GM18907 (cell line): ENCODE measurements around the gene FHOD1.

Source experiments
- ATAC-seq: cut with Tn5 transposase; IDR thresholded peaks from one replicate; pipeline ENCODE4 v1.9.1; 2021; ENCODE audit warnings: mild to moderate bottlenecking, moderate library complexity; ENCODE audit not compliant: unreplicated experiment

The FHOD1 gene

DNA sequence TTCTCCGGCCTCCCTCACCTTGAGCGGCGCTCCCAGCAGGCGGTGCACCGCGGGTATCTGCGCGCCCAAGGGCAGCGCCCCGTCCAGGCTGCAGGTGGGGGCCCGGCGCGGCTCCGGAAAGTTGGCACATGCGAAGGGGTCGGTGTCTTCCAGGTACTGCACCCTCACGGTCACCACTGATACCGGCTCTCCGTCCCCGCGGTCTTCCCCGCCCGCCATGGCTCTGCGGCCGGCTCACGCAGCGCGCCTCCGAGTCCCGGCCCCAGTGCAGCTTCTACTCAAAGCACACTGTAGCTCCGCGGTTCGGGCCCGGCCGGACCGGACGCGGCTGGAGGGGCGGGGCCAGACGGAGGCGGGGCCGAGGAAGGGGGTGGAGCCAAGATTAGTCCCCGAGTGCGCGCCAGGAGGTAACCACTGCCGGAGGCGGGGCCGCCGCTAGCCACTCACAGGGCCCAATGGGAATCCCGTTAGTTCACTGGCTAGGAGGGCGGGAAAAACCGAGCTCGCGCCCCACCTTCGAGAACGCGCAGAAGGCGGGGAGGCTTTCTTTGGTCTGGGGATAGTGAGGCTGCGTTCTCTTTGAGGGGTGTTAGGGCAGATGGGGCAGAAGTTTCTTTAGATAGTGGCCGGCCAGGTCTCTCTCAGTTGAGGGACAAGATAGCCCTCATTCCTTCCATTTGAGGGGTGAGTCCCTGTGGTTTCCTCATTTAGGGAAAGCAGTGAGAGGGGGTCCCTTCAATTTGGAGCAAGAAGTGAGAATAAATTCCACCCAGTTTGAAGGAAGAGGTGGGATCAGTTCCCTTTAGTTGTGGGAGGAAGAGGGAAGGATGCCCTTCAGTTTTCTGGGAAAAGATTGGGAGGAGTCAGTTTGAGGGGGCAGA, at the start of gene FHOD1:
Gene FHOD1 (minus strand): TSS at position 290 of the 881 bp plus-strand sequence. CDS start 71 bp downstream, at position 219.
- peak; percentile 56 for ATAC-seq

DNA sequence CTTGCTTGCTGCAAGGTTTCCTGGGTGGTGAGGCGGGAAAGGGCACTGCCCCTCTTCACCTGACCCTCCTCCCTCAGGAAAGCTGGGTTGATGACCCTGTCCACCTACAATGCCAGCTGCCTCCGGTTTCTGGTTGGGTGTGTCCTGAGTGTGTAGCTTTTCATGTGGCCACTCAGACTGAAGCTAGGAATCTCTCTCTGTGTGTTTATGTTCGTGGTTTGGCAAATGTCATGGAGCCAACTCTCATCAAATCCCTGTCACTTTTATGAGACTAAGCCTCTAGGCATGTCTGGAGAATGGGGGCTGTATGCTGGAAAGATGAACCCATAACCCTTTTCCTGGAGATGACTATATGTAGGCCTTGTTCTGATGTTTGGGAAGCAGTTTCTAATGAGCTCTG, 49.1 kb upstream of the FHOD1 start:
- ATAC-seq, result no peak

DNA sequence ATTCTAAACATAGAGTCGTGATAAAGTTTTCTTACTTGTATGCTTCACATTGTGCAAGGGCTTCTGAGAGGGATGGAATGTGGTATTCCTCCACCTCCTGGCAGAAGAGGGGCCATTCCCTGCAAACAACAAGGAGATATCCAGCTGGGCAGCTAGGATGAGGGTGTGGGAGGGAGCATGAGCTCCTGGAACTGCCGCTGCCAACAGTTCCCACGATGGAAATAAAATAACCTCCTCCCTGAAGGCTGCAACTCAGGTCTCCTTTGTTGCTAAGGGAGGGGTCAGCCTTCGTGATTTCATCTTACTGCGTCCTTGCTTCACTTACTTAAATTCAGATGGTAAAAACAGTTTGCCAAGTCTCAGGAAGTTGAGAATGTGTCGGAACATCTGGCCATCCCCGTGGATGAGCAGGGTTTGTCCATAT, 47.7 kb upstream of the FHOD1 start:
- no peak for ATAC-seq

DNA sequence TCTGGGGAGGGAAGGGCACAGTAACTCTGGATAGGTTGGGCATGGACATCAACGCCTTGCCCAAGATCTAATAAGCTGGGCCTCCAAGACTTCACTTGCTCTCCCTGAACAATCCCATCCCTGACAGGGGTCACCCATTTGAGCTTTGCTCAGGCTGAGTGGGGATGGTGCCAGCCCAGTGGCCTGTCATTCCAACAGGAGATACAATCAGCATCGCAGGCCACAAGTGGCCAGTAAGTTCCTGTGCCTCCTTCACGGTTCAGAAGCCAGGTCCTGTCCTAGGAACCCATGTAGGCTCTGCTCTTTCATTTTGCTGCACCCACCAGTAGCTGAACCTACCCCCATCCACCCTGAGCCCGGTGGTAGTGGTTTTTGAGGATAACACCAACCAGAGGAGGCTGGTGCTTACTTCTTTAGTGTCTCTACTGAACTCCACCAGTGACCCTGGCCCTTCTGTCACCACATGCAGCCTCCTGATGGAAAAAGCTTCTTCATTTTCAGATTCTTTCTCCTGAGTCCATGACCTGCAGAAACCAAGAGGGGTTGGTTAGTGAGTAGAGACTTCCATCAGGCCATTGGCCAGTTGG, 47.0 kb upstream of the FHOD1 start:
- ATAC-seq, result no peak

DNA sequence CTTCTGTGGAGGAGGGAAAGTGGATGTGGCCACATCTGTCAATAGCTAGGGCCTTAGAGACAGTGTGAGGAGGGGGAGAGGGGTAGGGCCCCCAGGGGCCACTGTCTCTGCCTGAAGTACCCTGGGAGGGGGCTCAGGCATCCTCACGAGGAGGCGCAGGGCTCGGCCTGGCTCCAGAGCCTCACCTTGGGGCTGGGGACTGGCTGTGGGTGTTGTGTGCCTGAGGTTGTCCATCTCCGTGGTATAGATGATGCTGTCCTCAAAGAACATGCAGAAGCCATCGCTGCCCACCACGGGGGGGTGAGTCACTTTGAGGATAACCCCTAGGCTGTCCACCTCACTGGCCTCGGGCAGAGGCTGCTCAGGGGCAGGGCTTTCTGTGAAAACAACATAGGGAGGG, 44.2 kb upstream of the FHOD1 start:
- no peak for ATAC-seq

DNA sequence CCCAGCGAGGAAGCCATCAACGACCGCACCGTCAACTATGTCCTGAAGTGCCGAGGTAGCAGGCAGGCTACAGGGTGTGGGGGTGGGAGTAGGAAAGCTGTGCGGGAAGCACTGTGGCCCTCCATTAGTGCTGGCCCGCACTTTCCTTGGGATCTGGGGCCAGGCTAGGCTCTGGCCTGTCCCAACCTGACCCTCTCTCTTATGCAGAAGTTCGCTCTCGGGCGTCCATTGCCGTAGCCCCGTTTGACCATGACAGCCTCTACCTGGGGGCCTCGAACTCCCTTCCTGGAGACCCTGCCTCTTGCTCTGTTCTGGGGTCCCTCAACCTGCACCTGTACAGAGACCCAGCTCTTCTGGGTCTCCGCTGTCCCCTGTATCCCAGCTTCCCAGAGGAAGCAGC, 40.7 kb upstream of the FHOD1 start:
- no peak for ATAC-seq

DNA sequence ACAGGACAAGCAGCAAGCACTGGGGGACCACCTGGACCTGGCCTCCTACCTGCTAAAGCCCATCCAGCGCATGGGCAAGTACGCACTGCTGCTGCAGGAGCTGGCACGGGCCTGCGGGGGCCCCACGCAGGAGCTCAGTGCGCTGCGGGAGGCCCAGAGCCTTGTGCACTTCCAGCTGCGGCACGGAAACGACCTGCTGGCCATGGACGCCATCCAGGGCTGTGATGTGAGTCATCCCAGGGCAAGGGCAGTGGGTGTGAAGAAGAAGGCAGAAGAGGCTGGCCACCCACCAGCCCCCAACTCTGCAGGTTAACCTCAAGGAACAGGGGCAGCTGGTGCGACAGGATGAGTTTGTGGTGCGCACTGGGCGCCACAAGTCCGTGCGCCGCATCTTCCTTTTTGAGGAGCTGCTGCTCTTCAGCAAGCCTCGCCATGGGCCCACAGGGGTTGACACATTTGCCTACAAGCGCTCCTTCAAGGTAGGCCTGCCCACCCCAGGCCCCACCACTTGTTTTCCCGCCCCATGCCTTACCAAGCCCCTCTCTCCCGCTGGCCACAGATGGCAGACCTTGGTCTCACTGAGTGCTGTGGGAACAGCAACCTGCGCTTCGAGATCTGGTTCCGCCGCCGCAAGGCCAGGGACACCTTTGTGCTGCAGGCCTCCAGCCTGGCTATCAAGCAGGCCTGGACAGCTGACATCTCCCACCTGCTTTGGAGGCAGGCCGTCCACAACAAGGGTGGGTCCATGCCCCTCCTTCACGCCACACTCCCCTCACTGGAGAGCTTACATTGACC, 39.4 kb upstream of the FHOD1 start:
- no peak for ATAC-seq

DNA sequence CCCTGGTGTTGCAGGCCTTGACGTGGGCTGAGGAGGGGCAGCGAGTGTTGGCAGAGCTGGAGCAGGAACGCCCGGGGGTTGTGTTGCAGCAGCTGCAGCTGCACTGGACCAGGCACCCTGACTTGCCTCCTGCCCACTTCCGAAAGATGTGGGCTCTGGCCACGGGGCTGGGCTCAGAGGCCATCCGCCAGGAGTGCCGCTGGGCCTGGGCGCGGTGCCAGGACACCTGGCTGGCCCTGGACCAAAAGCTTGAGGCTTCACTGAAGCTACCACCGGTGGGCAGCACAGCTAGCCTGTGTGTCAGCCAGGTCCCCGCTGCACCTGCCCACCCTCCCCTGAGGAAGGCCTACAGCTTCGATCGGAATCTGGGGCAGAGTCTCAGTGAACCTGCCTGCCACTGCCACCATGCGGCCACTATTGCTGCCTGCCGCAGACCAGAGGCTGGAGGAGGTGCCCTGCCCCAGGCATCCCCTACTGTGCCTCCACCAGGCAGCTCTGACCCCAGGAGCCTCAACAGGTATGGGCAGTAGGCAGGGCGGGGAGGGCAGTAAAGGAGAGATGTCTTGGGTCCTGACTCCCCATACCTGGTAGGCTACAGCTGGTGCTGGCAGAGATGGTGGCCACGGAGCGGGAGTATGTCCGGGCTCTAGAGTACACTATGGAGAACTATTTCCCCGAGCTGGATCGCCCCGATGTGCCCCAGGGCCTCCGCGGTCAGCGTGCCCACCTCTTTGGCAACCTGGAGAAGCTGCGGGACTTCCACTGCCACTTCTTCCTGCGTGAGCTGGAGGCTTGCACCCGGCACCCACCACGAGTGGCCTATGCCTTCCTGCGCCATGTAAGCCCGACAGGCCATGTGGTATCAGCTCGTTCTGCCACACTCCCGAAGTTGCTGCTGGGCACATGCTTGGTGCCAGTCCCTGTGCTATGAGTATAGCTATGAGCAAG, 37.7 kb upstream of the FHOD1 start:
- no peak for ATAC-seq

DNA sequence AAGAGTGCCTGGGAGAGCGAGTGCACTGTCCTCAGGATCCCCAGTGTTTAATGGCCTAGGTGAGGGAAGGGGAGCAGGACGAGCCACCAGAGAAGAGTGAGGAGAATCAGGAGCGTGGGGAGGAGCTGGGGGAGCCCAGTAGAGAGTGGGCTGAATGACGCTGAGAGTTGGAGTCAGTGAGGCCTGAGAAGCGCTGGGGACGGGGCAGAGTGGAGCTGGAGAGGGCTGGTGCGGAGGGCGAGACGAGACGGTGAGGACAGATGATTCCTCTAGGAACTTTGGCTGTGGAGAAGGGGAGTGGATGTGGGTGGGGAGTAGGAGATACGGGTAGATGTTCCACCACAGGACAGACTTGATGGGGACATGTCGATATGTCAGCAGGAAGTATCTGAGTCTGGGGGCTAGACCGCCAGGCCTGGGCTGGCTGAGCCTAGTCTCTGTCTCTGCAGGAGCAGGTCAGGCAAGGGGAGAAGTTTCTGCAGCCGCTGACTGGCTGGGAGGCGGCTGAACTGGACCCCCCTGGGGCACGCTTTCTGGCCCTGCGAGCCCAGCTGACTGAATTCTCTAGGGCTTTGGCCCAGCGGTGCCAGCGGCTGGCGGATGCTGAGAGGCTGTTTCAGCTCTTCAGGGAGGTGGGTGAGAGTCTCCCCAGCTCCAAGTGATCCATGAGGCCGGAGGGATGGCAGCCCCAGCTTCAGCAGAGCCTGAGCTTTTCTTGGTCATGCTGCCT, 36.7 kb upstream of the FHOD1 start:
- ATAC-seq, result no peak

DNA sequence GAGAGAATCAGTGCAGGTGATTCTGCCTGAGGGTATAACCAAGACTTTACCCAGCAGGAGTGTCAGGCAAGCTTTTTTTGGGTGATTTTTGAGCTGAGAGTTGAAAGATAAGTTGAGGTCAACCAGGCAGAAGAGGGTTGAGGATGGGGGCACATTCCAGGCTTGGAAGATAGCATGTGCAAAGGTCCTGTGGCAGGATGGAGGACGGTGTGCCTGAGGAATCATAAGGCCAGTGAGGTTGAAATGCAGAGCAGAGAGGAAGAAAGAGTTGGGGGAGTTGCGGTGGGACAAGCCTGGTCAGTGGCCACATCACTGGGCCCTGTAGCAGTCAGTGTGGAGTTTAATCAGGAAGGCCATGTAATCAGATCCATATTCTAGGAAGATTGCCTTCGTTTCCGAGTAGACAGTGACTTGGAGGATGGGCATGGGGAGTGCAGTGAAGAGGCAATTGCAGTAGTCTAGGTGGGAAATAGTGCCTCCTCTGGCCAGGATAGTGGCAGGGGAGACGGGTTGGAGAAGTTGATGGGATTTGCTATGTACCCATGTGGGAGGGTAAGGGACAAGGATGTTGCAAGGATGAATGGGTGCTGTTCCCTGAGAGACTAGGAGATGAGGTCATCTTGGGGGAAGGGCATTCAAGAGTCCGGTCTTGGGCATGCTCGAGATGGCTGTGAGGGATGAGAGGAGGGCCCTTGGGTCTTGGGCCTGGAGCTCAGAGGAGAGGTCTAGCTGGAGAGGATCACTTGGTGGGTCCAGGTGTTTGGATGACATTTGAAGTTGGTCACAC, 36.0 kb upstream of the FHOD1 start:
- ATAC-seq, result no peak

DNA sequence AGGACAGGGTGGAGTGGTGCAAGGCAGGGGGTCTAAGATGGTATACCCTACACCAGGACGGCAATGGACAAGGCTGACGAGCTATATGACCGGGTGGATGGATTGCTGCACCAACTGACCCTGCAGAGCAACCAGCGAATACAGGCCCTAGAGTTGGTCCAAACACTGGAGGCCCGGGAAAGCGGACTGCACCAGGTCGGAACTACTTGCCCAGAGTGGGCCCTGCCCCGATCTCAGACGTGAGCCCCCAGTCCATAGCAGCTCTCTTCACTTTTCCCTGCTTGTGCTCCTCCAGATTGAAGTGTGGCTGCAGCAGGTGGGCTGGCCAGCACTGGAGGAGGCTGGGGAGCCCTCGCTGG, 35.1 kb upstream of the FHOD1 start:
- ATAC-seq, result no peak

DNA sequence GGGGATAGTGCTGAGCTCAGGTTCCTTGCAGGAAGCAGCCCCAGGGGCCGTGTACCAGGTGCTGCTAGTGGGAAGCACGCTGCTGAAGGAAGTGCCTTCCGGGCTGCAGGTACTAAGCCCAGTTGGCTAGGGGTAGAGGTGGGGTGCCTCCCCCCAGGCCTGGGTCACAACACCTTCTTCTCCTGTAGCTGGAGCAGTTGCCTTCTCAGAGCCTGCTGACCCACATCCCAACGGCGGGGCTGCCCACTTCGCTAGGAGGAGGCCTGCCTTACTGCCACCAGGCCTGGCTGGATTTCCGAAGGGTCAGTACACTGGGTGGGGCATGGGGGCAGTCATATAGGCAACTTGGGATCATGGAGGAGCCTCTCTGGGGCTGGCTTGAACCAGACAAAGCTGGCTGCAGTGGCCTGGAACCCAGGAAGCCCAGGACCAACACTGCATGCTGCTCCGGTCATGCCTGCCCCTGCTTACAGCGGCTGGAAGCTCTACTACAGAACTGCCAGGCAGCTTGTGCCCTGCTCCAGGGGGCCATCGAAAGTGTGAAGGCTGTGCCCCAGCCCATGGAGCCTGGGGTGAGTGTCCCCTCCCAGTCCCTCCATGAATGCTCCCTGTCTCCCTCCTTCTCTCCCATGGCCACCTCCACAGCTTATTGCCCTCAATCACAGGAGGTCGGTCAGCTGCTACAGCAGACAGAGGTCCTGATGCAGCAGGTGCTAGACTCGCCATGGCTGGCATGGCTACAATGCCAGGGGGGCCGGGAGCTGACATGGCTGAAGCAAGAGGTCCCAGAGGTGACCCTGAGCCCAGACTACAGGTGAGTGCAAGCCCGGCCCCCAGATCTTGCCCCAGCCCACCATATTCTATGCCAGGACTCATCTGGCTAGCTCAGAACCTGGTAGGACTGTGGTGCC, 34.5 kb upstream of the FHOD1 start:
- ATAC-seq, result no peak

DNA sequence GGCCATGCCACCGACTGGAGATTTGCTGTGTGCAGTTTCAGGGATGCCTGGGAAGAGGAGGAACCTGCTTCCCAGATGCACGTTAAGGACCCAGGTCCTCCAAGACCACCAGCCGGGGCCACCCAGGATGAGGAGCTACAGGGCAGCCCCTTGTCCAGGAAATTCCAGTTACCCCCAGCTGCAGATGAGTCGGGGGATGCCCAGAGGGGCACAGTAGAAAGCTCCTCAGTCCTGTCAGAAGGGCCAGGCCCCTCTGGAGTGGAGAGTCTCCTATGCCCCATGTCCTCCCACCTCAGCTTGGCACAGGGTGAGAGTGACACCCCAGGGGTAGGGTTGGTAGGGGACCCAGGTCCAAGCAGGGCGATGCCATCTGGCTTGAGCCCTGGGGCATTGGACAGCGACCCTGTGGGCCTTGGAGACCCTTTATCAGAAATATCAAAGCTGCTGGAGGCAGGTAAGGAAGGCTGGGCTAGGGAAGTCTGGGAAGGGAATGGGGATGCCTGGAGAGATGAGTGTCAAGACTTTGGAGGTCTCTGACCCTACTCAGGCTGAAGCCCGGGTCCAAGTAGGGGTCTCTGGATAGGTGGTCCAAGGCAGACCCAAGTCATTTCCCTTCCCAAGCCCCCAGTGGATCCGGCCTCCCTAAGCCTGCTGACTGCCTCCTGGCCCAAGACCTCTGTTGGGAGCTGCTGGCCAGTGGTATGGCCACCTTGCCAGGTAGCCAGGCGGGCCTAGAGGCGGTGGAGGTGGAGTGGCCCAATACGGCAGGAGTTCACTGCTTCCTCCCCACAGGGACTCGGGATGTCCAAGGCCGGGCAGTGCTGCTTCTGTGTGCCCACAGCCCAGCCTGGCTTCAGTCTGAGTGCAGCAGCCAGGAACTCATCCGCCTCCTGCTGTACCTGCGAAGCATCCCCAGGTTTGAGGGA, 33.1 kb upstream of the FHOD1 start:
- ATAC-seq, result no peak

DNA sequence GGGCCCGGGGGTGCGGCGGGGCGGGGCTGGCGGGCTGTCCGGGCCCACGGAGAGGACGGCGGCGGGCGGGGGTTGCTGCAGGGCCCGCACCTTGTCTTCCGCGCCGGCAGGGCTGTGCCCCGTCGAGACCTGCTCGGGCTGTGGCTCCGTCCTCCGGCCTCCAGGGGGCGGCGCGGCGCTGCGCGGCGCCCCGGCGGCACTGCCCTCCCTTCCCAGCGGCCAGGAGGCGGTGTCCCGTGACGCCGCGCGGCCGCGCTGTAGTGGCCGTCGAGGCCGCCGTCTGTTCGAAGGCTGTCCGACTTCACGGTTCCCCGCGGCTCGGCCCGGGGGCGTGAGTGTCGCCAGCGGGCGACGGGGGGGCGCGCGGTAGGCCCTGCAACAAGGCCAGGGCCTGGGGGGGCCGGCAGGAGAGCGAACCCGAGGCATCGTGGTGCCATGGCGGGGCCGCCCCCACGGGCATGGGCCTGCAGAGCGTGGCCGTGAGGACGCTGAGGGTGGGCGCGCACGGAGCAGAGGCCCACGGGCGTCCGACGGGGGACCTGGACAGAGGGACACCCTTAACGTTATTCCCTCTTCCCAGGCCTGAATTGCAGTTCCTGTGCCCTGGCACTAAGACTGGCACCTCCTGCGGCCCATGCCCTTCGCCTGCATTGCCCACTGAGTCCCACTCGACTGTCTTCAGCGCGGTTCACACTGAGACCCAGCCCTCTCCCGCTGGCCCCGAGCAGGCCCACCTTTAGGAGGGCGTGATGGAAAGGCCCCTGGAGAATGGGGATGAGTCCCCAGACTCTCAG, 32.2 kb upstream of the FHOD1 start, which contains the start of gene PLEKHG4:
Gene PLEKHG4 (plus strand): TSS at position 237 of the 794 bp plus-strand sequence. CDS start 513 bp downstream, at position 750.
- peak; percentile 78 for ATAC-seq

DNA sequence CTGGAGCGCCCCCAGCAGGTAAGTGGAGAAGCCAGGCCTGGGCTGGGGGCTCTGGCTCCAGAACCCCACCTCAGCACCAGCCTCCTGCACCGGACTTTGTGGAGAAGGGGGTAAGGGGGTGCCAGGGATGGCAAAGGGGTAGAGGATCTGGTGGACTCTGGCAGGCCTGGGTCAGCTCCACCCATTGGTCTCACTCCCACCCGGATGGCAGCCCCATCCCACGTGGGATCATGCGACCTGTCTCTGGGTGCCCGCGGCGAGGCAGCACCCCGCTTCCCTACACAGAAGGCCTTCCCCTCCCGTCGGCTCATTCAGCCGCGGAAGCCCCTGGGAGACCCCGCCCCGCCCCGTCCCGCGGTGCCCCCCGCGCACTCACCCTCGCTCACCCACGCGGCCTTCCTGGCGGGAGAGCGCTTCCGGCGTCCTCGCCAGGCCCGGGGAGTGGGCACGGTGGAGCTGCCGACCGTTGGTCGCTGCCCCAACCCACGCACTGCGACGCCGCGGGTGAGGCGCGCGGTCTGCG, 31.6 kb upstream of the FHOD1 start:
- peak; percentile 43 for ATAC-seq
